Stromal cell of bone marrow (primary cell): ENCODE data around the gene HTT.

Experiments
- DNase-seq: peaks from one replicate; pipeline ENCODE4 v3.0.0-alpha.2; 2012; ENCODE audit warnings: low read depth

Gene HTT

DNA sequence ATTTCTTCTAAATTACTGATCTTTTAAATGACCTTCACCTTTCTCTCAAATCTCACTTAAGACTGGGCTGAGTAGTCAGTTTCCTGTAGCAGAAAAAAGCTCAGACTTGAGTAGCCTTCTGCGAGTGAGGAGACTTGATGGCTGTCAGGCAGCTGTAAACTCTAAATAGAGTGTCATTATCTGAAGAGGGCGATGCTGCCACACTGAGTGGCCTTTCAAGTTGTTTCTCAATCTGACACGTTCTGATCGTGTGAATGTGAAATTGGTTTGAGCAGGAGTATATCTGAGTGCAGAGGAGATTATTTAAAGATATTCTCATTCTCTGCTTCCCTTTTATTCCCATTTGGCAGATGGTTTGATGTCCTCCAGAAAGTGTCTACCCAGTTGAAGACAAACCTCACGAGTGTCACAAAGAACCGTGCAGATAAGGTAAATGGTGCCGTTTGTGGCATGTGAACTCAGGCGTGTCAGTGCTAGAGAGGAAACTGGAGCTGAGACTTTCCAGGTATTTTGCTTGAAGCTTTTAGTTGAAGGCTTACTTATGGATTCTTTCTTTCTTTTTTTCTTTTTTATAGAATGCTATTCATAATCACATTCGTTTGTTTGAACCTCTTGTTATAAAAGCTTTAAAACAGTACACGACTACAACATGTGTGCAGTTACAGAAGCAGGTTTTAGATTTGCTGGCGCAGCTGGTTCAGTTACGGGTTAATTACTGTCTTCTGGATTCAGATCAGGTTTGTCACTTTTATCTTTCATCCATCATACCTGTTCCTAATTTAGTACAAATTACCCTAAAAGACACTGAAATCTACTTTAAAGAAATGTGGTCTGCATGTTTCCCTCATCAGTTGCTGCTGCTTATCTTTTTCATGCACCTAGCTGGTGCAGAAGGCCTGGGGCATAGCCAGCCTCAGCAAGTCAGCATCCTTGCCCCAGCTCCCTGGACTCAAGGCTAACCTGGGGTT is 100.2 kb downstream of the HTT start:
- DNase-seq, result no peak

DNA sequence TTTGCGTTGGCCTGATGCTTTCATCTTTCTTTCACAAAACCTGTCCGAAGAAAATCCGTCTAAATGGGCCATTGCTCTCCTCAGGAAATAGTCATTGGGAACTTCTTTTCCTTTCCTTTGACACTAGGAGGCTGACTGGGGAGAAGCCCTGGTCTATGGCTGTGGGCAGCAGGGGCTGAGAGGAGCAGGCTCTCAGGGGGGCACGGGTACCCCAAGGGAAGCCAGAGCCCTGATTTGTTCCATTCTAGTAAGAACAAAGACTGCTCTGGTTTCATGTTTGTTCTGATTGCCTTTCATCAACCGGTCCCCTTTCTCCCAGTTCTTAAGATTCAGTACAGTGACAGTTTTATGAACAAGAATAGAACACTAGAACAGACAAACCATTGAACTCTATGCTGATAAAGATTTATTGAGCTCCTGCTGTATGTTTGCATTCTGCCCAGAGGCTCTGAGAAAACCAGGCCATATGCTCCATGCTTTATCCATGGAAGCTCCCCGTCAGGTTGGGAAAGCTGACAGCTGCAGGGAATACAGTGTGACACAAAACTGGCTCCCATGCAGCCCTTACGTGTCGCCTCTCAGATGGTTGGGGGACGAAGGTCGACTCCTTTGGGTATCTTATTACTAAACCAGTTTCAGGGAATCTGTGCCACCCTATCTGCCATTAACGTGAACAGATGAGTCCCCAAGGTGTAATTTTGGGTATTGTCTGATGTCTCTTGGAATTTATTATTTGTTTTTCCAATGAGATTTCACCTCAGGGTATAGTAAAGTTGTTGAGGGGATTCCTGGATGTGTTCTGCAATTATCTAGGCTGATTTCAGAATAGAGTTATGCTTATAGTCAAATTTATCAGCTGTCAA is 102.1 kb downstream of the HTT start:
- no peak for DNase-seq

DNA sequence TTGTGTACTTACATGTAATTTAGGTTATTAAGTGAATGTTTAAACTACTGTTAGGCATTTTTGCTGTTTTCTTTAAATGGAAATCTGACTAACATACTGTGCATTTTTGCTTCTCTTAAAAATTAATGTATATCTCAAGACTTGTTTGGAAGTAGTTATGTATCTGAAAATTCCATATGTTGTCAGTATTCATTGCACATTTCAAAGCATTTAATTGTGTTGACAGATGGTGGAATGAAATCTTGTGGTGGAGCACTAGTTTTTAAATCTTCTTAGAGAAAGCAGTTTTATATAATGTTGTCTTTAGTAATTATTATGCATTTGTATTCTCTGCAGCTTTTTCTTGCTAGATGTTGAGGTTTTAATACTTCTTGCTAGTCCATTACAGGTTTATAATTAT is 102.9 kb downstream of the HTT start:
- DNase-seq, result no peak

DNA sequence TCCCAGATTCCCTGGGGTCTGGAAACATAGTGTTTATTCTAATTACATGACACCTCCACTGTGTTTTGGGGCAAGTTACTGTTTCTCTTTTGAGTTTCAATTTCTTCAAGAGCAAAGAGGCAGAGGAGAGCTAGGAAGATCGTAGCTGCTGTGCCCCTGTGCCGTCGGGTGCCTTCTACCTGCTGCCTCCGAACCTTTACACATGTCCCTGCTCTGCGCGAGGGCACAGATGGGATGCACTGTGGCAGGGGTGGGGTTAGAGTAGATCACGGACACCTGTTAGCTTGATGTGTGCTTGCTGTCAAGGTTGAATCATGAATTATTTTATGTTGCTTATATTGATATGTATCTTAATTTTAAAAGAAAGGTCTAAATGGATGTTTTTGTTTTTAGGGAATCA is 103.4 kb downstream of the HTT start:
- DNase-seq, result no peak

DNA sequence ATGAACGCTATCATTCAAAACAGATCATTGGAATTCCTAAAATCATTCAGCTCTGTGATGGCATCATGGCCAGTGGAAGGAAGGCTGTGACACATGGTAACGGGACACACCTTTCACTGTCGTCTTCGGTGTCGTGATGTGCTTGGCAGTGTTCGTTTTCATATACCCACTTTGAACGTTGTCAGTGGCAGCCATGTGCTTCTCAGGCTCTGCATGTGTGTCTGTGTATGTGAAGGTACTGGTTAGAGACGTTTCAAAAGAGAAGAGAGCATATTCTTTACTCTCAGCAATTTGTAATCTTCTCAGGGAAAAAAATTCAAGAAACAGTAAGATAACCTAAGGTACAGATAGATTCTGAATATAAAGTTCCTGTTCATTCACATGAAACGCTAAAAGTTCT is 103.9 kb downstream of the HTT start:
- DNase-seq, result no peak

DNA sequence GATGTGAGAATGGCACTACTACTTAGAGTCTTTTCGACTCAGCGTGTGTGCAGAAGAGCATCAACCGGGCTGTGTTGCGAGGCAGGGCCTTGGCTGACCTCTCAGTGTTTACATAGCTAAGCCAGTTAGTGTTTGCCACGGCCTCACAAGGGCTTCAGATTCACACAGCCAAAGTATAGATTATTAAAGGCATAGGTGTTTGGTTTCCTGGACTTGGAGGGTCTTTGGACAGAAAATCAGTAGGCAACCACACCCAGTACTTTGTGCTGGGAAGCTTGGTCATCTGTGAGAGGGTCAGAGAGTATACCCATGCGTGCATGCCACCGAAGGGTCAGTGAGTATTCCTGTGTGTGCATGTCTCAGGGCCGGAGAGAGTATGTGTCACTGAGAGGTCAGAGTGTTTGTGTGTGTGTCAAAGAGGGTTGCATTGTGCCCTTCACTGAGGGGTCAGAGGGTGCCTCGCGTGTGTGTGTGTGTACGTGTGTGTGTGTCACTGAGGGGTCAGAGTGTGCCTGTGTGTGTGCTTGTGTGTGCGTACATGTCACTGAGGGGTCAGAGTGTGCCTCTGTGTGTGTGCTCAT is 104.7 kb downstream of the HTT start:
- no peak for DNase-seq

DNA sequence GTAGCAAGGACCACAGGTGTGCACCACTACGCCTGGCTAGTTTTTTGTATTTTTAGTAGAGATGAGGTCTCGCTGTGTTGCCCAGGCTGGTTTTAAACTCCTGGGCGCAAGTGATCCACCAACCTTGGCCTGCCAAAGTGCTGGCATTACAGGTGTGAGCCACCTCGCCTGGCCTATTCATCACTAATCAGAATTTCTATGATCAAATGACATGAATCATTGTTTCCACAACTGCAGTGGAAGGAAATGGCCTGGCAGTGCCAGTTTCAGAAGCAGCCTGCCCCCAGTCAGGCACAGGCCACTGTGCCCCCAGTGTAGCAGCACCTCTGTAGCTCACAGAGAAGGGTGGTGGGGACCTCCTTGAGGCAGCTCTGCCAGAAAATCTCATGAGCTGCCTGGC is 108.5 kb downstream of the HTT start:
- no peak for DNase-seq

DNA sequence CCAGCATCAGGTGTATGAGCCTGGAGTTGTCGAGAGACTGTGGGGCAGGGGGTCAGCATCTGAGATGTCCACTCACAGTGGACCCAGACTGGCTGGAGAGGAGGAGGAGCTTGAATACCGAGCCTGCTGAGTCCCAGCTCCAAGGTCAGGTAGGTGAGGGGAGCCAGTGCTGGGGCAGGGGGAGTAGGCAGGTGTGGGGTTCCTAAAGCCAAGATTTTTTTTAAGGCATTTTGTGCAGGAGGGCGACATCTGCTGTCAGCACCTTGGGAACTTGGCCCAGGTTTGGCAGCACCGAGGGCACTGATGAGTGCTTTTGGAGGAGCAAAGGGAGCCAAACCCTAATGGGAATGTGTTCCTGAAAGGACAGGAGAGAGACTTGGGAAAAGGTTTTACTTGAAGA is 110.2 kb downstream of the HTT start:
- DNase-seq, result no peak

DNA sequence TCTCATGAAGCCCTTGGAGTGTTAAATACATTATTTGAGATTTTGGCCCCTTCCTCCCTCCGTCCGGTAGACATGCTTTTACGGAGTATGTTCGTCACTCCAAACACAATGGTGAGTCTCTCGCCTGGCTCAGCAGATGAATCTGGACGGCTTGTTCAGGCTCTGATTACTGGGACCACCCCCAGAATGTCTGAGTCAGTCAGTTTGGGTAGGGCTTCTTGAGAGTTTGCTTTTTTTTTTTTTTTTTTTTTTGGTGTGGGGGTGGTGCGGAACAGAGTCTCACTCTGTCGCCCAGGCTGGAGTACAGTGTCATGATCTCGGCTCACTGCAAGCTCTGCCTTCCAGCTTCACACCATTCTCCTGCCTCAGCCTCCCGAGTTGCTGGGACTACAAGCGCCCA is 112.1 kb downstream of the HTT start:
- no peak for DNase-seq

DNA sequence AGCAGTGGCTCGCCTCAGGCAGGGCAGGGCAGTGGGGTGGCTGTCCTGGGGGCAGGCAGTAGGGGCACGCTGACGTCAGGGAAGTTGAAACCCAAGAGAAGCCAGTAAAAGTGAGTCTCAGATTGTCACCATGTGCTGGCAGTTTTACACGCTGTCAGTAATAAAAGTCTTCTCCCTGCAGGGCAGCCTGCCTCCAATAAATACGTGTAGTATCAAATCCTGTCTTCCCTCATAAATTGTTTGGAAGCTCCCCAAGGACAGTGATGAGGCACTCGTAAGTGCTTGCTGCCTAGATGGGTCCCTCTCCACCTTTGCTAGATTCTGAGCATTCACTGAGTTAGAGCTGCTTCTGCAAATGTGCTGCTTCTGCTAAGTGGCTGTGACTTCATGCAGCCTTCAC is 113.6 kb downstream of the HTT start:
- no peak for DNase-seq

DNA sequence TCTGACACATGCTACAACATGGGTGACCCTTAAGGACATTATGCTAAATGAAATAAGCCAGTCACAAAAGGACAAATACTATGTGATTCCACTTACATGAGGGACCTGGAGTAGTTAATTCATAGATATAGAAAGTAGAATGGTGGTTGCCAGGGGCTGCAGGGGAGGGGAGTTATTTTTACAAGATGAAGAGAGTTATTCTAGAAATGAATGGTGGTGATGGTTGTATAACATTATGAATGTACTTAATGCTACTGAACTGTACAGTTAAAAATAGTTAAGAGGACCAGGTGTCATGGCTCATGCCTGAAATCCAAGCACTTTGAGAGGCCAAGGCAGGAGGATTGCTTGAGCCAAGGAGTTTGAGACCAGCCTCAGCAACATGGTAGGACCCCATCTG is 115.0 kb downstream of the HTT start:
- no peak for DNase-seq

DNA sequence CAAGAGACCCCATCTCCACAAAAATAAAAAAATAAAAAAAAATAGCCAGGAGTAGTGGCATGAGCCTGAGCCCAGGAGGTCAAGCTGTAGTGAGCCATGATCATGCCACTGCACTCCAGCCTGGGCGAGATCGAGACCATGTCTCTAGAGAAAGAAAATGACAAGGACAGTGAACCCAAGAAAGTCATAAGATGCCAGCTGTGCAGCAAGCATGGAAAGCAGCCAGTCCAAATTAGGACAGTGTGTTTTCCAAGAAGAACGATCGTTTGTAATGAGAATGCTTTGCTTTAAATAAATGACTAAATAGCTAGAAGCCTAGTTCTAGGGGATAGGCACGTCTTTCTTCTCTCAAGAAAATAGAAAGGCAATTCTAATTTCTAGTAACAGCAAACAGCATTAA is 116.1 kb downstream of the HTT start:
- DNase-seq, result no peak

DNA sequence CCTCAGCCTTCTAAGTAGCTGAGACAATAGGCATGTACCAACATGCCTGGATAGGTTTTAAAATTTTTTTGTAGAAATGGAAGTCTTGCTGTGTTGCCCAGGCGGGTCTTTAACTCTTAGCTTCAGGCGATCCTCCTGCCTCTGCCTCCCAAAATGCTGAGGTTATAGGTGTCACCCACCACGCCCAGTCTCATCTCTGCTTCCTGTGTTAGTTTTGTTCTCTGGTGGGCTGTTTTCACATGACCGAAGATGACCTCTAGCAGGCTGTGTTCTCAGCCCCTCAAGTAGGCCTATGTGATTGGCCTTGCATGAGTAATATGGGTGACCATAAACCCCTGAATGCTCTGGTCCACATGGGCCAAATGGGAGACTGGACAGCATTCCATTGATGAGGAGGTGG is 117.7 kb downstream of the HTT start:
- DNase-seq, result no peak

DNA sequence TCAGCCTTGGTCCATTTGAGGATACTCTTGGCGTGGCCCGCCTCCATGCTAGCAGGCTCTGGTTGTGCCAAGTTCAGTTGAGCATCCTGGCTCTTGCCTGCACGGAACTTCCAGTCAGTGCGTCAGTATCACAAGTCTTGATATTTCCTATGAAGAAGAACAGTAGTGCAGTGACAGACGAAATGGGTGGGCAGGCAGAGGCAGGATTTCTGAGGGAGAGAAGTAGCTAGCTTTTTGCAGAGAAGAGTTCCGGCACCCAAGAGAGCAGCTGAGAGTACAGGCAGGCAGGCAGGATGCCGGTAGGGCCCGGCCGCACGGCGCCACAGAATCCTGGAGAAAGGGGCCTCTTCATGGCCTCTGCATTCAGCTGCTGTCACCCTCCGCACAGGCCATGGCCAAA is 118.3 kb downstream of the HTT start:
- no peak for DNase-seq

DNA sequence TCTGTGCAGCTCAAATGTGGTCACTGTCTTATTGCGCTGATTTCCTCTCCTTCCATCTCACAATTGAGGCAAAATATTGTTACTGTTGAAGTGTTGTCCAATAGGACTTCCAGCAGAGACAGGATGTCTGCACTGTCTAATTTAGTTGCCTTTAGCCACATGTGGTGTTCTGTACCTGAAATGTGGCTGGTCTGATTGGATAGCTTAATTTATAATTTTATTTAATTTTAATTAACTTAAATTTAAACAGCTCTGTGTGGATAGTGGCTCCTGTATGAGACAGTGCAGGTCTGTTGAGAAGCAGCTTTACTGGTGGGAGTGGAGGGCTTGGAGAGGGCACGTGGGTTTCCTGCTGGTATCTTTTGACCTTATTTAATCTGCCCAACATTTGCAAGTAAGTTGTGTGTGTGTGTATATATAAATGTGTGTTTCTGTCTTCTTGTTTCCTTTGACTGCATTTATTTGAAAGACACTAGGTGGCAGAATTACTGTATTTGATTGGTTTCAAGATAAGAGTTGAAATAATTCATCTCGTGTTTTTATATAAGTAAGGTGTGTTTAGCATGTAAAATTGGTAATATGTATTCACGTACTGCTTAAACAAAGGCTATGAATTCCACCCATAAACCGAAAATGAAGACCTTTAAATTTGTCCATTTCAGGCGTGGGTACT is 119.2 kb downstream of the HTT start:
- no peak for DNase-seq

DNA sequence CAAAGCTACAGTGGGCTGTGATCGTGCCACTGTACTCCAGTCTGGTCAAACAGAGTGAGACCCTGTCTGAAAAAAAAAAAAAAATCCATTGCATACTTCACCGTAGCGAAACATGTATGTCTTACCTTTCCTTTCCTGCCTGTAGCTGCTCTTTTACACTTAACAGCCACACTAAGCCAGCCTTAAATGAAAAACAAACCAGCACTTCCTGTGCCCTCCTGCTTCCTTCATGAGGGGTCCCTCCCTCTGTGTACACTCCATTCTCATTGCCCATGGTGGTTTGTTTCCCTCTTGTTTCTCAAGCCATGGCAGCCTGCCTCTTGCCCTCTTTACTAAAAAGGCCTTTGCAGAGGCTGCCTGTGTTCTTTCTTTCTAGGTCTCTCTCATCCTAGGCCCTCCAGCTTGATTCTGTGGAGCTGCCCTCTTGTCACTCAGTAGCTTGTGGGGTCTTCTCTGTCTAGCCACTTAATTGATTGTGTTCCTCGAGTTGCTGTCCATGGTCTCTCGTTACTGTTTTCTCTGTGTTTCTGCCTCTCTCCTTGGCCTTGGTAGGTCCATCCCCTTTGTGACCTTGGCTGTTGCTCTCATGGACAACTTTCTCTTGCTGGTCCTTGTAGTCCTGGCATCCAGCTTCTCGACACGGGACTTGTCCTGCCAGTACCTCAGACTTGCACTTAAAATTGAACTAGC is 122.3 kb downstream of the HTT start:
- DNase-seq, result no peak

DNA sequence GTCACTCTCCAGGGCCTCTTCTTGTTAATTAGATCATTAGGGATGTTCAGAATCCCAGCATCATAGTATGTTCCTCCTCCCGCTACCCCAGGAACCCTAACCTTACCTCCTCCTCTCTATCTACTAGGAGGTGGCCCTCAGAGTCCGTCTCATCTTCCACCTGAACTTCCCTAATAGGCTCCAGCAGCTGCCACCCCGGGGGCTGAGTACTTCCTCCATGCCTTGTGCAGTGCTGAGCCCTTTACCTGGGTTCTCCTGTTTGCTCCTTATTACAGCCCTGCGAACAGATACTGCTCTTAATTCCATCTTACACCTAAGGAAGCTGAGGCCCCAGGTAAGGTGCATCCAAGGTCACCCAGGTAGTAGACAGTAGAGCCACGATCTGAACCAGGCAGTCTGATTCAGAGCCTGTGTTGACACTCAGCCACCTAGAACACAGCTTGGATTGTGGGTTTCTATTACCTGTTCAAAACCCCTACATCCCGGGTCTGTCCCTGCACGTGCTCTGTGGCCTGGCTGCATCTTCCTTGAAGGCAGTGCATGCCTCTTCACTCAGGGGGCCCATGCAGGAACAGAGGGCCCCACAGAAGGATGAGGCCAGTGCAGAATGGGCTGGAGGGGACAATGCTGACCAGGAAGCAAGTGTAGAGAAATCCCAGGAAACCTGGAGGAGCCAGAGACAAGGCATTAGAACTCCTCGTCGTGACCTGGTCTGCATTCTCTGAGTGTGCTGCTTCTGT is 123.1 kb downstream of the HTT start:
- DNase-seq, result no peak

DNA sequence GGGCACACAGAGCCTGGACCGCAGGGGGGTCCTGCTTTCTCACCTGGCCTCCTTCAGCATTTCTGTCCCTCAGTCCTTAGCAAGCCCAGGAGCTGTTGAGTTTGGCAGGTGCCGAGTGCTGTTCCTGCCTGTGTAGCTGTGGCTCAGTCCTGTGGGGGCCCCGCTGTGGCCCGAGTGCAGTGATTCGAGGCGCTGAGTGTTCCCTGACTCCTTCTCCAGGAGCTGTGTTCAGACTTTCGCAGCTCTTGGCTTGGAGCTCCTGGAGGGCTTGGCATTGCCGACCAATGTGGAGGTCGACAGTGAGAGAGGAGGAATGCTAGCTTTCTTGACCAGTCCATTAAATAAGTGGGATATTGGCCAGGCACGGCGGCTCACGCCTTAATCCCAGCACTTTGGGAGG is 124.4 kb downstream of the HTT start:
- DNase-seq, result no peak

DNA sequence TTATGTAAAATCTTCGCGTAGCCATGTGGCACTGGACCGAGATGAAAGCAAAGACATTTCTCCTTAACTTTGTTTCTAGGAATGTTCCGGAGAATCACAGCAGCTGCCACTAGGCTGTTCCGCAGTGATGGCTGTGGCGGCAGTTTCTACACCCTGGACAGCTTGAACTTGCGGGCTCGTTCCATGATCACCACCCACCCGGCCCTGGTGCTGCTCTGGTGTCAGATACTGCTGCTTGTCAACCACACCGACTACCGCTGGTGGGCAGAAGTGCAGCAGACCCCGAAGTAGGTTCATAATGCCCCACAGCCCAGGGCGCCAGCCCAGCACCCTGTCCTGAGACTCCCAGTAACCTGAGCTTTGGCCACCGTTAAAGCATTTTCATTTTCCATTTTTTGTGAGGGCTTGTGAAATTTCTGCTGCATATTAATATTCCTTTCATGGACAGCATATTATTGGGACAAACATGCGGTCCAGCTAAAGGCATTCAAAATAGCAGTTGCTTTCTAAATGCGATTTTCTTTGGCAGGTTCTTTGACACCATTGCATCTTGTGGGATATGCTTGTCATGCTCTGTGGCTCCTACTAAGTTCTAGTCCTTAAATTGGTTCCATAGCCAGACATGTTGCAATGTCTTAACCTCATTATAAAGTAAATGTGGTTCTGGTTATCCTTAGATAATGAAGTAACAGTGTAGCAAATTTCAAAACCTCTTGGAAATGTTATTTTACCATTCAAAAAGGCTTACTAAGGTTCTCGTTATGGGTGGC is 125.4 kb downstream of the HTT start:
- no peak for DNase-seq

DNA sequence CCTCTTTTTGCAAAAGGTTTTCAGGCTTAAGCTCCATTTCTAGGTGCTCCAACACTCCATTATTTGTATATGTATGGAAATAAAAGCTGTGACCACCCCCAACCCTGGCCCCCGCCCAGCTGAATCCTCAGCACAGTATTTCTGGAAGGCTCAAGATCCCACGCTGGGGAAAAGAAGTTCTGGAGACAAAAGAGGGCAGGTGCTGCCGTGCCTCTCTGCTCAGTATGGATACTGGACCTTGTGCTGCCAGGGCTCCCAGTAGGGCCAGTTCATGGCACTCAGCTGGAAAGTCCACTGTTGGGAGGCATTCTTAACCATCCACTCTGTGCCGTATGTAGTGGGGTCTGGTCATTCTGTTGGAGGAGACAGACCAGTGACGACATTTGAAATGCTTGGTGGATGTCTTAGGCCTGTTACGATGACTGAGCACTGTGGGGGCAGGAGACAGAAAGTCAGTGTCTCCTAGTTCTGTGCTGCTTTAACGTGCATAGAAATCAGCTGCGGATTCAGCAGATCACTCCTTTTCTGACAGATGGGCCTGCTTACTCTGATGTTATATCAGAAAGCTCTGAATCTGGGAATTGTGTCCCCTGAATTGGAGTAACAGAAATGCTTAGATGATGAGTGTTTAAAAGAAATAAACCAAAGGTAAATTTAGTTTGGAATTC is 126.1 kb downstream of the HTT start:
- no peak for DNase-seq
